ENCODE data around the gene EHD3. TPM values are rescaled to one million over a fixed set of nuclear protein-coding genes. Genes with fewer than 3 reads are reported as not detected.

The EHD3 gene
- total RNA-seq, 4 donors from 2014 or later = 0.98 to 5.1 (median 3.2) TPM

- no peak for TF ChIP-seq CTCF (IDR thresholded peaks at IDR 0.05; ENCODE audit: low read depth)
Observed at GRCh38 chr2:31275976-31276375, 42.0 kb downstream of the EHD3 start.

GRCh38 chr2:31277621-31278020 lies 43.7 kb downstream of the EHD3 start:
- no peak for TF ChIP-seq CTCF (IDR thresholded peaks at IDR 0.05; ENCODE audit: low read depth)

- no peak for TF ChIP-seq CTCF (IDR thresholded peaks at IDR 0.05; ENCODE audit: low read depth)
Observed at GRCh38 chr2:31282634-31283033, 48.7 kb downstream of the EHD3 start.

- TF ChIP-seq CTCF (IDR thresholded peaks at IDR 0.05; ENCODE audit: low read depth) = no peak
Observed at GRCh38 chr2:31284107-31284506, 50.2 kb downstream of the EHD3 start.

- no peak for TF ChIP-seq CTCF (IDR thresholded peaks at IDR 0.05; ENCODE audit: low read depth)
Observed at GRCh38 chr2:31286230-31286629, 52.3 kb downstream of the EHD3 start.

- no peak for TF ChIP-seq CTCF (IDR thresholded peaks at IDR 0.05; ENCODE audit: low read depth)
Observed at GRCh38 chr2:31286961-31287550, 53.1 kb downstream of the EHD3 start.

- no peak for TF ChIP-seq CTCF (IDR thresholded peaks at IDR 0.05; ENCODE audit: low read depth)
Observed at GRCh38 chr2:31287654-31288053, 53.7 kb downstream of the EHD3 start.
